HepG2 (cell line): Measurements from ENCODE around the gene STK32C. TPM values are rescaled to one million over a fixed set of nuclear protein-coding genes. Genes with fewer than 3 reads are reported as not detected.

Source experiments
- ARID5B ChIP-seq: IDR thresholded peaks from 2 replicates; pipeline ENCODE4 v1.4.0; 2020; ENCODE audit warnings: mild to moderate bottlenecking, missing genetic modification reagents
- ARNT ChIP-seq: fragments of 450-650 bp; IDR thresholded peaks from 2 replicates; pipeline ENCODE4 v1.6.1; 2017
- BHLHE40 ChIP-seq: IDR thresholded peaks from 2 replicates; pipeline ENCODE4 v1.6.1; 2011; ENCODE audit warnings: low read length, improper control_type of control experiment
- DR1 ChIP-seq: sonication (generic); formaldehyde crosslinking; IDR thresholded peaks from 2 replicates; pipeline ENCODE4 v1.8.0; 2021; ENCODE audit warnings: mild to moderate bottlenecking, missing genetic modification reagents, inconsistent platforms
- EP300 ChIP-seq, 3 experiments: sonication (generic) in 1 of 3; formaldehyde crosslinking in 1 of 3; IDR thresholded peaks; 2 replicates each; pipeline versions ENCODE4 v1.5.1 to v1.6.1; 2011 to 2020; ENCODE audit warnings: low read depth in 2 of 3, low read length in 2 of 3, borderline replicate concordance in 1 of 3, improper control_type of control experiment in 1 of 3, mild to moderate bottlenecking in 1 of 3, missing genetic modification reagents in 1 of 3, moderate library complexity in 1 of 3
- FOXK1 ChIP-seq: sonication (generic); formaldehyde crosslinking; IDR thresholded peaks from 2 replicates; pipeline ENCODE4 v1.4.0; 2020; ENCODE audit warnings: low read depth, missing genetic modification reagents, borderline replicate concordance
- MAFK ChIP-seq, 2 experiments: IDR thresholded peaks in 1 of 2; conservative IDR thresholded peaks in 1 of 2; 2 replicates each; pipeline ENCODE4 v1.6.1; 2011; ENCODE audit warnings: improper control_type of control experiment in 2 of 2, low read length in 2 of 2
- MLLT10 ChIP-seq: sonication (generic); formaldehyde crosslinking; IDR thresholded peaks from 2 replicates; pipeline ENCODE4 v1.4.0; 2020; ENCODE audit warnings: missing genetic modification reagents
- ZBTB3 ChIP-seq: sonication (generic); formaldehyde crosslinking; IDR thresholded peaks from 2 replicates; pipeline ENCODE4 v1.4.0; 2020; ENCODE audit warnings: low read depth, mild to moderate bottlenecking, moderate library complexity, missing genetic modification reagents, borderline replicate concordance
- ZNF280D ChIP-seq: sonication (generic); formaldehyde crosslinking; IDR thresholded peaks from 2 replicates; pipeline ENCODE4 v1.5.1; 2020; ENCODE audit warnings: mild to moderate bottlenecking, missing genetic modification reagents
- ZNF788 ChIP-seq: sonication (generic); formaldehyde crosslinking; IDR thresholded peaks from 2 replicates; pipeline ENCODE4 v1.5.0; 2020; ENCODE audit warnings: mild to moderate bottlenecking, missing genetic modification reagents, borderline replicate concordance
- polyA plus RNA-seq, 8 experiments: library from polyadenylated mRNA; depleted of rRNA in 3 of 8; stranded (reverse) in 7 of 8; unstranded in 1 of 8; fragments of >200 nt; fragmentation: Illumina TruSeq in 4 of 8; extraction: Trizol in 4 of 8; gene quantifications; 2 replicates each; pipeline versions ENCODE4 v1.2.1 to v1.2.3, GENCODE V29; 2011 to 2016; ENCODE audit warnings: low read depth in 4 of 8, missing spikeins in 1 of 8, mixed read lengths in 1 of 8; ENCODE audit not compliant: insufficient read depth in 1 of 8
- total RNA-seq, 5 experiments: library from RNA; depleted of rRNA; stranded (reverse); fragments of >200 nt; fragmentation: Illumina TruSeq; extraction: Trizol; gene quantifications; 2 replicates each; pipeline ENCODE4 v1.2.3, GENCODE V29; 2016; ENCODE audit warnings: low read depth in 1 of 5
- TF ChIP-seq, protein P1 (sequence below), 2 experiments: fragments of 450-650 bp in 1 of 2; sonication (generic) in 1 of 2; formaldehyde crosslinking; IDR thresholded peaks; 2 replicates each; pipeline versions ENCODE4 v1.5.0 to v1.8.0; 2020 to 2022; ENCODE audit warnings: mild to moderate bottlenecking in 1 of 2, missing genetic modification reagents in 1 of 2
- TF ChIP-seq, protein P2 (sequence below): sonication (generic); formaldehyde crosslinking; IDR thresholded peaks from 2 replicates; pipeline ENCODE4 v1.9.0; 2022; ENCODE audit warnings: missing genetic modification reagents, mild to moderate bottlenecking, borderline replicate concordance
- TF ChIP-seq, protein P3 (sequence below): sonication (generic); formaldehyde crosslinking; IDR thresholded peaks from 2 replicates; pipeline ENCODE4 v1.4.0; 2020; ENCODE audit warnings: missing genetic modification reagents

STK32C gene
- total and polyA plus RNA-seq, 2 of the 13 experiments (the other 11 are each of a cell fraction or from before 2014, with no cell fraction given): 10.9 to 19.4 TPM

DNA sequence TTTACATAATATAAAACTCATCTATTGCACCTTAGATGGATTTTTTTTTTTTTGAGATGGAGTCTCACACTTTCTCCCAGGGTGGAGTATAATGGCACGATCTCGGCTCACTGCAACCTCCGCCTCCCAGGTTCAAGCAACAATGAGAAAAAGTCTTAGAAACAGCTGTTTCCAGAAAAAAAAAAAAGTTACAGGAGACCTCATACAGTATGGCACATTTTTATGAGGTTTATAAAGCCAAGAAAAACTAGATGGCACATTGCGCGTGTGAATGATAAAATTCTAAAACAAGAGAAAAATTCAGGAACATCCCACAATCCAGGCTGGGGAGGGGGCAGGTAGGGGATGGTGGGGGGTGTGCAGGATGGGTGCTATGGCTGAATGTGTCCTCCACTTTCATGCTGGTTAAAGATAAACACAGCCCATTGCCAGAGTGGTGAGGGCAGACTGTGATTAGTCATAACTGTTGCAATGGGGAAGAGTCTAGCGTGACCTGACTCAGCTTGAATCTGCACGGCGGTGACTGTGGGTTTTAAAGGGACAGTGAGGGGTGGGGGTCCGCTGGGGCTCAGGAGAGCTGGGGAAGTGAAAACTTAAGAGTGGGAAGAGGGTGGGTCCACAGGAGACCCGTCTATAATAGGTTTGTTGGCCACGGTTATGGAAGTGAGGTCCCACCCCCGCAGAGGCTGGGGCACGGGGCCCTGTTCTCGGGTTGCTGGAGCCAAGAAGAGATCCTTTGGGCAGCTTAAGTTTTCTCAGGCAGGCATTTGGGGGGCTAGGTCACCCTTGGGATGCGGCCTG is 12.3 kb upstream of the STK32C start (continued):
- TF ChIP-seq ZNF280D (CRISPR knock-in tag) (no peak), ARNT (no peak), EP300 (IDR thresholded peaks at IDR 0.05; ENCODE audit: low read depth in 2 of 2, low read length in 2 of 2) (0 out of 4 replicates have a peak, but pooled peaks of 1 of the 2 experiments have one; percentile 21), EP300 (CRISPR knock-in tag; IDR thresholded peaks at IDR 0.05; ENCODE audit: borderline replicate concordance) (no peak), ARID5B (CRISPR knock-in tag) (0 out of 2 replicates have a peak, but pooled peaks have one; percentile 16), FOXK1 (CRISPR knock-in tag) (peak; percentile 31; the same call in 1 of the 2 replicates), BHLHE40 (peak; percentile 40; the same call in 1 of the 2 replicates), DR1 (CRISPR knock-in tag) (no peak), MLLT10 (CRISPR knock-in tag) (no peak), ZBTB3 (no peak), MAFK (conservative IDR thresholded peaks at IDR 0.05 in 1 of 2, IDR thresholded peaks at IDR 0.05 in 1 of 2; ENCODE audit: low read length in 2 of 2) (peak; percentile 80 to 95), ZNF788 (CRISPR knock-in tag) (no peak)
- TF ChIP-seq, protein P1, sequence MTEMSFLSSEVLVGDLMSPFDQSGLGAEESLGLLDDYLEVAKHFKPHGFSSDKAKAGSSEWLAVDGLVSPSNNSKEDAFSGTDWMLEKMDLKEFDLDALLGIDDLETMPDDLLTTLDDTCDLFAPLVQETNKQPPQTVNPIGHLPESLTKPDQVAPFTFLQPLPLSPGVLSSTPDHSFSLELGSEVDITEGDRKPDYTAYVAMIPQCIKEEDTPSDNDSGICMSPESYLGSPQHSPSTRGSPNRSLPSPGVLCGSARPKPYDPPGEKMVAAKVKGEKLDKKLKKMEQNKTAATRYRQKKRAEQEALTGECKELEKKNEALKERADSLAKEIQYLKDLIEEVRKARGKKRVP (CRISPR knock-in tag; IDR thresholded peaks at IDR 0.05): peak in 1 of 2 experiments; percentile 50; a peak in 1 of 4 replicates
- TF ChIP-seq, protein P2, sequence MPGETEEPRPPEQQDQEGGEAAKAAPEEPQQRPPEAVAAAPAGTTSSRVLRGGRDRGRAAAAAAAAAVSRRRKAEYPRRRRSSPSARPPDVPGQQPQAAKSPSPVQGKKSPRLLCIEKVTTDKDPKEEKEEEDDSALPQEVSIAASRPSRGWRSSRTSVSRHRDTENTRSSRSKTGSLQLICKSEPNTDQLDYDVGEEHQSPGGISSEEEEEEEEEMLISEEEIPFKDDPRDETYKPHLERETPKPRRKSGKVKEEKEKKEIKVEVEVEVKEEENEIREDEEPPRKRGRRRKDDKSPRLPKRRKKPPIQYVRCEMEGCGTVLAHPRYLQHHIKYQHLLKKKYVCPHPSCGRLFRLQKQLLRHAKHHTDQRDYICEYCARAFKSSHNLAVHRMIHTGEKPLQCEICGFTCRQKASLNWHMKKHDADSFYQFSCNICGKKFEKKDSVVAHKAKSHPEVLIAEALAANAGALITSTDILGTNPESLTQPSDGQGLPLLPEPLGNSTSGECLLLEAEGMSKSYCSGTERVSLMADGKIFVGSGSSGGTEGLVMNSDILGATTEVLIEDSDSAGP: peak; percentile 98
- TF ChIP-seq, protein P3, sequence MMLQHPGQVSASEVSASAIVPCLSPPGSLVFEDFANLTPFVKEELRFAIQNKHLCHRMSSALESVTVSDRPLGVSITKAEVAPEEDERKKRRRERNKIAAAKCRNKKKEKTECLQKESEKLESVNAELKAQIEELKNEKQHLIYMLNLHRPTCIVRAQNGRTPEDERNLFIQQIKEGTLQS: peak; percentile 56; the same call in 1 of the 2 replicates
